Muscle layer of duodenum (tissue), 2 donors: ENCODE data around the gene MYD88.

ENCODE experiments used
- H3K27ac ChIP-seq: one replicate; pipeline ENCODE4 v1.7.0; 2013; ENCODE audit warnings: mild to moderate bottlenecking, low read length
- H3K27me3 ChIP-seq: one replicate; pipeline ENCODE4 v1.7.0; 2013; ENCODE audit warnings: low read depth, mild to moderate bottlenecking, control low read depth, low read length
- H3K36me3 ChIP-seq, 2 donors: one replicate each; pipeline ENCODE4 v1.7.0; 2013; ENCODE audit warnings: low read length in 2 of 2, control low read depth in 1 of 2, mild to moderate bottlenecking in 1 of 2; ENCODE audit not compliant: insufficient read depth in 2 of 2, control insufficient read depth in 1 of 2
- H3K4me1 ChIP-seq, 2 donors: one replicate each; pipeline ENCODE4 v1.7.0; 2013; ENCODE audit warnings: low read length in 2 of 2, mild to moderate bottlenecking in 2 of 2, control low read depth in 1 of 2, moderate library complexity in 1 of 2; ENCODE audit not compliant: insufficient read depth in 2 of 2, control insufficient read depth in 1 of 2
- H3K4me3 ChIP-seq, 2 donors: one replicate each; pipeline ENCODE4 v1.7.0; 2013; ENCODE audit warnings: low read length in 2 of 2, low read depth in 1 of 2, mild to moderate bottlenecking in 1 of 2
- H3K9me3 ChIP-seq, 2 donors: one replicate each; pipeline ENCODE4 v1.7.0; 2013; ENCODE audit warnings: low read length in 2 of 2, control low read depth in 1 of 2, mild to moderate bottlenecking in 1 of 2; ENCODE audit not compliant: control insufficient read depth in 1 of 2
- donor health status: healthy.

Gene MYD88

DNA sequence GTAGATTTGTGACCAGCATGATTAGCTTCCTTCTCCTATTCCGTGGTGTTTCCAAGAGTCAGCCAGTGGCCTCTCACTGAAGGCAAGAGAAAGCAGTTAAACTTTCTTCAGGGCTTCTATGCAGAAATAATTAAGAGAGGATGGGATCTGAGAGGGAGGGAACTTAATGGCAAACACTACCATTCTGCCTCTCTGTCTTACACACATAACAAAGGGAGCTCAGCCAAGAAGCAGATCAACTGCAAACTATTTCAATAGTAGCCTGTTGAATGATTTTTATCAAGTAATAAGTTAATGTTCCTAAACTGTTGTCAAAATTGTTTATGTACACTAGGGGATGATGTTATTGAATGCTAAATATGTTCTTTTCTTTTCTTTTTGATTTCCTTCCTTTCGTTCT is 38.7 kb downstream of the MYD88 start:
- Histone ChIP-seq H3K36me3 (no peaks in the 10 kb centered on the region), H3K27me3 (no peaks in the 10 kb centered on the region), H3K9me3 (no peaks in the 10 kb centered on the region), H3K27ac (no peak overlapping the region), H3K4me3 (no peak overlapping the region), H3K4me1 (peaks cover 0 to 3% of the 10 kb centered on the region in 2 donors)

DNA sequence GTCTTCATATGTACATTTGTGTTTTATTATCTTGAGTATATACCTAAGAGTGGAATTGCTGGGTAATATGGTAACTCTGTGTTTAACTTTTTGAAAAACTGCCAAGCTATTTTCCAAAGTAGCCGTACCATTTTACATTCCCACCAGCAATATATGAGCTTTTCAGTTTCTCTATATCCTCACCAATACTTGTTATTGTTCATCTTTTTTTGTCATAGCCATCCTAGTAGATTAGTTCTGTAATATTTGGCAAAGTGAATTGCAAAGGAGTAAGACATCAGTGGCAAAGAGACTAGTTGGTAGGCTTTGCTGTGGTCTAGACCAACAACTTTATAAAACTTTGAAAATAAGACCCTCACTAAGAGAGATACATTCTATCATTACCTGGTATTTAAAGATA is 48.3 kb downstream of the MYD88 start:
- Histone ChIP-seq H3K27ac (no peak overlapping the region), H3K36me3 (peaks cover 6 to 8% of the 10 kb centered on the region in 2 donors), H3K9me3 (no peaks in the 10 kb centered on the region), H3K4me3 (no peak overlapping the region), H3K4me1 (no peaks in the 10 kb centered on the region), H3K27me3 (no peaks in the 10 kb centered on the region)

- peaks cover 3 to 19% of the 10 kb centered on the region in 2 donors for H3K36me3 ChIP-seq
- no peaks in the 10 kb centered on the region for H3K27me3 ChIP-seq
- H3K9me3 ChIP-seq: no peaks in the 10 kb centered on the region
- H3K27ac ChIP-seq: no peak overlapping the region
- no peaks in the 10 kb centered on the region for H3K4me1 ChIP-seq
- no peak overlapping the region for H3K4me3 ChIP-seq
These were observed 52.0 kb downstream of the MYD88 start for GRCh38 chr3:38190481-38190881.
